K562 (cell line): Measurements from ENCODE around the gene DHRS4L2. TPM values are rescaled to one million over a fixed set of nuclear protein-coding genes. Genes with fewer than 3 reads are reported as not detected.

Experiments used
- ATAC-seq: fragments of 200-7000 bp; cut with Tn5 transposase; 3 replicates; pipeline ENCODE4 v1.9.1; 2020; ENCODE audit warnings: moderate library complexity
- BruUV-seq: library from RNA; stranded (reverse); fragments of 400-500 nt; replicated peaks from 2 replicates; lab custom pipeline; 2021; lab: Mats Ljungman, UMichigan
- CTCF ChIA-PET: fragments of 300-600 bp; formaldehyde crosslinking; extraction: SDS; loops from one replicate; lab custom pipeline; 2021; ENCODE audit warnings: low intra/inter-chr PET ratio; lab: Yijun Ruan, JAX
- POLR2A ChIA-PET: fragments of 300-600, 350-650 bp; sonication (Branson Sonifier 250); formaldehyde crosslinking; extraction: SDS; loops from one replicate; lab custom pipeline; 2021; ENCODE audit warnings: antibody characterized with exemption, inconsistent platforms; lab: Yijun Ruan, JAX
- DNase-seq, 4 experiments: peaks; one replicate each; pipeline versions ENCODE4 v3.0.0 to v3.0.0-alpha.2; 2011 to 2018; ENCODE audit warnings: low spot score in 3 of 4, mixed read lengths in 3 of 4; ENCODE audit errors: extremely low read depth in 1 of 4
- FAIRE-seq: peaks from 2 replicates; lab custom pipeline; 2011; peaks lifted over from hg19 to GRCh38; lab: Jason Lieb, UNC
- H2AFZ ChIP-seq: 2 replicates; pipeline ENCODE4 v1.6.0; 2011; ENCODE audit warnings: low read depth, low read length, control low read depth, inconsistent platforms
- H3K27ac ChIP-seq: fragments of 200-600 bp; 3 replicates; pipeline ENCODE4 v1.8.0; 2011; ENCODE audit warnings: low read depth, mild to moderate bottlenecking, control low read depth, inconsistent platforms, low read length, moderate library complexity, mixed read lengths; ENCODE audit errors: extremely low read depth
- H3K27me3 ChIP-seq, 2 experiments: fragments of 300-600 bp in 1 of 2; 2 replicates in 1 of 2; 3 replicates in 1 of 2; pipeline versions ENCODE4 v1.6.0 to v1.8.0; 2011; ENCODE audit warnings: inconsistent platforms in 2 of 2, low read length in 2 of 2, mild to moderate bottlenecking in 1 of 2, mixed read lengths in 1 of 2, moderate library complexity in 1 of 2; ENCODE audit not compliant: control insufficient read depth in 2 of 2, insufficient read depth in 2 of 2
- H3K36me3 ChIP-seq: fragments of 300-600 bp; 3 replicates; pipeline ENCODE4 v1.8.0; 2011; ENCODE audit warnings: mild to moderate bottlenecking, low read length, inconsistent platforms; ENCODE audit not compliant: control insufficient read depth, insufficient read depth
- H3K4me1 ChIP-seq, 2 experiments: fragments of 200-600 bp in 1 of 2; replicated peaks in 1 of 2; 2 replicates in 1 of 2; 3 replicates in 1 of 2; pipeline versions ENCODE4 v1.5.1 to v1.8.0; 2011; ENCODE audit warnings: inconsistent platforms in 2 of 2, low read length in 2 of 2, mild to moderate bottlenecking in 1 of 2, mixed read lengths in 1 of 2, moderate library complexity in 1 of 2; ENCODE audit not compliant: control insufficient read depth in 2 of 2, insufficient read depth in 2 of 2
- H3K4me2 ChIP-seq: 2 replicates; pipeline ENCODE4 v1.6.1; 2011; ENCODE audit warnings: low read length, control low read depth, inconsistent platforms, mixed read lengths; ENCODE audit not compliant: insufficient read depth
- H3K4me3 ChIP-seq: fragments of 200-600 bp; sonication (generic), shearing (Covaris generic); 2 replicates; pipeline ENCODE4 v1.5.1; 2016; ENCODE audit warnings: control low read depth, inconsistent platforms
- H3K79me2 ChIP-seq: fragments of 200-600 bp; 3 replicates; pipeline ENCODE4 v1.8.0; 2011; ENCODE audit warnings: low read length, inconsistent platforms; ENCODE audit not compliant: control insufficient read depth, insufficient read depth
- H3K9ac ChIP-seq, 2 experiments: 2 replicates each; pipeline versions ENCODE4 v1.6.0 to v1.6.1; 2011; ENCODE audit warnings: low read depth in 2 of 2, low read length in 2 of 2, control low read depth in 1 of 2, inconsistent platforms in 1 of 2, mild to moderate bottlenecking in 1 of 2, mixed read lengths in 1 of 2; ENCODE audit not compliant: insufficient read depth in 1 of 2
- H3K9me1 ChIP-seq: one replicate; pipeline ENCODE4 v1.6.0; 2011; ENCODE audit warnings: inconsistent platforms, mild to moderate bottlenecking, low read length, moderate library complexity; ENCODE audit not compliant: control insufficient read depth, insufficient read depth
- H3K9me3 ChIP-seq: replicated peaks from 2 replicates; pipeline ENCODE4 v1.5.1; 2011; ENCODE audit warnings: low read depth, low read length, inconsistent platforms; ENCODE audit not compliant: control insufficient read depth, insufficient read depth
- H4K20me1 ChIP-seq: replicated peaks from 2 replicates; pipeline ENCODE4 v1.6.1; 2011; ENCODE audit warnings: low read length, inconsistent platforms, mixed read lengths; ENCODE audit not compliant: control insufficient read depth, insufficient read depth
- CHD1 ChIP-seq: fragments of 200-600 bp; sonication (generic); IDR thresholded peaks from one replicate; pipeline ENCODE4 v1.6.1; 2012; ENCODE audit warnings: mild to moderate bottlenecking, moderate library complexity, low read length, inconsistent platforms
- EP400 ChIP-seq: fragments of 450-650 bp; IDR thresholded peaks from 2 replicates; pipeline ENCODE4 v1.6.1; 2017; ENCODE audit warnings: antibody characterized with exemption, mild to moderate bottlenecking, moderate library complexity
- NFIC ChIP-seq: fragments of 450-650 bp; IDR thresholded peaks from 2 replicates; pipeline ENCODE4 v1.6.1; 2017; ENCODE audit warnings: mild to moderate bottlenecking, inconsistent platforms
- RBM39 ChIP-seq: fragments of 200-400 bp; formaldehyde crosslinking; optimal IDR thresholded peaks from 2 replicates; pipeline ENCODE3; 2018; ENCODE audit warnings: low read depth, low read length
- TRIM28 ChIP-seq: fragments of 450-650 bp; IDR thresholded peaks from 2 replicates; pipeline ENCODE4 v1.6.1; 2017
- WGBS: fragments of 100-300 bp; shearing (Covaris generic); methylation state at CpG from one replicate; pipeline ENCODE4 v1.1.6; 2016; ENCODE audit warnings: low coverage, mixed read lengths; ENCODE audit not compliant: insufficient coverage; ENCODE audit errors: missing lambda C conversion rate; 5-methylcytosine and 5-hydroxymethylcytosine counted together
- in situ Hi-C: fragments of 300-500 bp; cut with MboI; formaldehyde crosslinking; loops from 4 replicates; pipeline ENCODE4 v1.15.0; 2018; ENCODE audit warnings: inconsistent platforms, mixed read lengths
- intact Hi-C: fragments of 100-400 bp; cut with micrococcal nuclease; formaldehyde crosslinking; loops from 2 replicates; pipeline ENCODE4 v1.14.2; 2022
- polyA plus RNA-seq, 8 experiments: library from polyadenylated mRNA; depleted of rRNA in 4 of 8; stranded (reverse) in 5 of 8; unstranded in 3 of 8; fragments of >200 nt; fragmentation: Nextera tagmentation in 2 of 8; fragmentation: Illumina TruSeq in 1 of 8; extraction: Ambion mirVana in 2 of 8; extraction: Trizol in 1 of 8; gene quantifications; 2 replicates each; pipeline versions ENCODE4 v1.2.1 to v1.2.3, GENCODE V29; 2011 to 2014; ENCODE audit warnings: inconsistent platforms in 1 of 8, missing spikeins in 1 of 8
- total RNA-seq, 7 experiments: library from RNA; depleted of rRNA in 6 of 7; stranded (reverse); fragments of >200 nt in 6 of 7; fragmentation: Illumina TruSeq in 2 of 7; extraction: Trizol in 2 of 7; gene quantifications; 2 replicates each; pipeline versions ENCODE4 v1.2.1 to v1.2.3, GENCODE V29; 2011 to 2021; ENCODE audit warnings: low replicate concordance in 1 of 7
- TF ChIP-seq, protein P1 (sequence below), 2 experiments: IDR thresholded peaks; 2 replicates each; pipeline ENCODE4 v1.6.1; 2011; ENCODE audit warnings: borderline replicate concordance in 1 of 2, control low read depth in 1 of 2, low read depth in 1 of 2, low read length in 1 of 2, mild to moderate bottlenecking in 1 of 2, mixed read lengths in 1 of 2, moderate library complexity in 1 of 2; ENCODE audit not compliant: insufficient read depth in 1 of 2, insufficient read length in 1 of 2, poor library complexity in 1 of 2, severe bottlenecking in 1 of 2; ENCODE audit errors: extremely low read depth in 1 of 2

The DHRS4L2 gene
- total and polyA plus RNA-seq, 9 of the 15 experiments (the other 6 are each of a cell fraction or from before 2014, with no cell fraction given), result 2.3 to 13.7 (median 8.1) TPM

DNA sequence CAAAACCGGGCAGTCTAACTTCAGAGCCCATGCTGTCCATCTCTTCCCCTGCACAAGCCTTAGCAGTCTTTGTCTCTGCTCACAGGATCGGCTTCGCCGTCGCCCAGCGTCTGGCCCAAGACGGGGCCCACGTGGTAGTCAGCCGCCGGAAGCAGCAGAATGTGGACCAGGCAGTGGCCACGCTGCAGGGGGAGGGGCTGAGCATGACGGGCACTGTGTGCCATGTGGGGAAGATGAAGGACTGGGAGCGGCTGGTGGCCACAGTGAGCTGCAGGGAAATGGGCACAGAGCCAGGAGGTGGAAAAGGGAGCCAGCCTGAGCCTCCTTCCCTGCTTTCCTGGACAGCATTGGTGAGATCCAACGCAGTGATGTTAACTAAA is 48.9 kb downstream of the DHRS4L2 start:
- Histone ChIP-seq H3K79me2 (no peaks in the 10 kb centered on the region), H2AFZ (no peak overlapping the region), H3K9me1 (no peaks in the 10 kb centered on the region), H3K9me3 (no peaks in the 10 kb centered on the region; the same call in 1 of the 2 replicates), H3K27ac (no peak overlapping the region), H4K20me1 (no peaks in the 10 kb centered on the region), H3K4me3 (no peak overlapping the region), H3K36me3 (no peaks in the 10 kb centered on the region), H3K27me3 (0 out of 5 replicates have a peak, but pooled peaks cover 0 to 3% of the 10 kb centered on the region in 2 experiments), H3K9ac (no peak overlapping the region; a peak in 1 of 4 replicates), H3K4me1 (peaks cover 0 to 4% of the 10 kb centered on the region in 2 experiments; a peak in 2 of 5 replicates), H3K4me2 (no peak overlapping the region)
- CTCF ChIA-PET, result interaction anchor here (0.6 kb wide), 1 partner anchor 22 kb away, joined by 3 read pairs; no protein-coding TSS in a partner anchor
- ATAC-seq (no peak), FAIRE-seq (no peak), DNase-seq (no peak)
- BruUV-seq, result no TSS peak
- in situ Hi-C loops, result no loop called here
- no peak for TF ChIP-seq RBM39
- TF ChIP-seq, protein P1, sequence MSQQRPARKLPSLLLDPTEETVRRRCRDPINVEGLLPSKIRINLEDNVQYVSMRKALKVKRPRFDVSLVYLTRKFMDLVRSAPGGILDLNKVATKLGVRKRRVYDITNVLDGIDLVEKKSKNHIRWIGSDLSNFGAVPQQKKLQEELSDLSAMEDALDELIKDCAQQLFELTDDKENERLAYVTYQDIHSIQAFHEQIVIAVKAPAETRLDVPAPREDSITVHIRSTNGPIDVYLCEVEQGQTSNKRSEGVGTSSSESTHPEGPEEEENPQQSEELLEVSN (IDR thresholded peaks at IDR 0.05; ENCODE audit: borderline replicate concordance in 1 of 2, extremely low read depth in 1 of 2, insufficient read depth in 1 of 2, insufficient read length in 1 of 2, low read depth in 1 of 2, low read length in 1 of 2, poor library complexity in 1 of 2, severe bottlenecking in 1 of 2), result peak in 1 of 2 experiments; percentile 31
- no peak for TF ChIP-seq TRIM28
- TF ChIP-seq EP400, result no peak
- TF ChIP-seq NFIC, result peak; percentile 64
- TF ChIP-seq CHD1, result no peak
- POLR2A ChIA-PET, result no interaction called here
- intact Hi-C loops, result no loop called here
- WGBS, result 35% methylated on average over 10 of the region's 14 CpGs
